C4-2B (cell line): ENCODE measurements around the gene RMP24.

ENCODE experiments used
- ZFX ChIP-seq: fragments of 450-650 bp; IDR thresholded peaks from 2 replicates; pipeline ENCODE4 v1.6.1; 2017
- TF ChIP-seq, protein P1 (sequence below): fragments of 450-650 bp; conservative IDR thresholded peaks from 2 replicates; pipeline ENCODE4 v1.5.1; 2017; ENCODE audit warnings: mild to moderate bottlenecking

DNA sequence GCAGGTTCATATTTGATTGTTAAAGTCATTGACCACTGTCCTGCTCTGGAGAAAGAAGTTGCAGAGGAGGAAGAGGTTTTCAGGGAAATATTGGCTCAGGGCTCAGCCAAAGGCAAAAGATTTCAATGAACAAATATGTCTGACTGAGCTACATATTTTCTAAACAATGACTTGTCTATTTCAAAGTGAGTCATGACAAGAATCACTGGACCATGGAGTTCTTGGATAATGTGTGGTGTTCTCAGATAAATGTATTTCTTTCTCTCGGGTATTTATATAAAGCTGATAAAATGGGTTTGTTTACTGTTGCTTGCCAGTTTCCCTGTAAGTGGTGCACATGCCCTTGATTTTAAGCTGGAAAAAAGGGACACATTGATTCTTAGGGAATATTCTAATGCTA lies 34.3 kb upstream of the RMP24 start:
- TF ChIP-seq, protein P1, sequence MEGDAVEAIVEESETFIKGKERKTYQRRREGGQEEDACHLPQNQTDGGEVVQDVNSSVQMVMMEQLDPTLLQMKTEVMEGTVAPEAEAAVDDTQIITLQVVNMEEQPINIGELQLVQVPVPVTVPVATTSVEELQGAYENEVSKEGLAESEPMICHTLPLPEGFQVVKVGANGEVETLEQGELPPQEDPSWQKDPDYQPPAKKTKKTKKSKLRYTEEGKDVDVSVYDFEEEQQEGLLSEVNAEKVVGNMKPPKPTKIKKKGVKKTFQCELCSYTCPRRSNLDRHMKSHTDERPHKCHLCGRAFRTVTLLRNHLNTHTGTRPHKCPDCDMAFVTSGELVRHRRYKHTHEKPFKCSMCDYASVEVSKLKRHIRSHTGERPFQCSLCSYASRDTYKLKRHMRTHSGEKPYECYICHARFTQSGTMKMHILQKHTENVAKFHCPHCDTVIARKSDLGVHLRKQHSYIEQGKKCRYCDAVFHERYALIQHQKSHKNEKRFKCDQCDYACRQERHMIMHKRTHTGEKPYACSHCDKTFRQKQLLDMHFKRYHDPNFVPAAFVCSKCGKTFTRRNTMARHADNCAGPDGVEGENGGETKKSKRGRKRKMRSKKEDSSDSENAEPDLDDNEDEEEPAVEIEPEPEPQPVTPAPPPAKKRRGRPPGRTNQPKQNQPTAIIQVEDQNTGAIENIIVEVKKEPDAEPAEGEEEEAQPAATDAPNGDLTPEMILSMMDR = no peak
- no peak for TF ChIP-seq ZFX
